K562 (cell line): ENCODE results near the gene ZSCAN1. TPM values are rescaled to one million over a fixed set of nuclear protein-coding genes. Genes with fewer than 3 reads are reported as not detected.

ENCODE experiments used
- ATAC-seq: fragments of 200-7000 bp; cut with Tn5 transposase; 3 replicates; pipeline ENCODE4 v1.9.1; 2020; ENCODE audit warnings: moderate library complexity
- BruUV-seq: library from RNA; stranded (reverse); fragments of 400-500 nt; replicated peaks from 2 replicates; lab custom pipeline; 2021; lab: Mats Ljungman, UMichigan
- CTCF ChIA-PET: fragments of 300-600 bp; formaldehyde crosslinking; extraction: SDS; loops from one replicate; lab custom pipeline; 2021; ENCODE audit warnings: low intra/inter-chr PET ratio; lab: Yijun Ruan, JAX
- POLR2A ChIA-PET: fragments of 300-600, 350-650 bp; sonication (Branson Sonifier 250); formaldehyde crosslinking; extraction: SDS; loops from one replicate; lab custom pipeline; 2021; ENCODE audit warnings: antibody characterized with exemption, inconsistent platforms; lab: Yijun Ruan, JAX
- DNase-seq, 4 experiments: peaks; one replicate each; pipeline versions ENCODE4 v3.0.0 to v3.0.0-alpha.2; 2011 to 2018; ENCODE audit warnings: low spot score in 3 of 4, mixed read lengths in 3 of 4; ENCODE audit errors: extremely low read depth in 1 of 4
- FAIRE-seq: peaks from 2 replicates; lab custom pipeline; 2011; peaks lifted over from hg19 to GRCh38; lab: Jason Lieb, UNC
- H2AFZ ChIP-seq: 2 replicates; pipeline ENCODE4 v1.6.0; 2011; ENCODE audit warnings: low read depth, low read length, control low read depth, inconsistent platforms
- H3K27ac ChIP-seq: fragments of 200-600 bp; 3 replicates; pipeline ENCODE4 v1.8.0; 2011; ENCODE audit warnings: low read depth, mild to moderate bottlenecking, control low read depth, inconsistent platforms, low read length, moderate library complexity, mixed read lengths; ENCODE audit errors: extremely low read depth
- H3K27me3 ChIP-seq, 2 experiments: fragments of 300-600 bp in 1 of 2; 2 replicates in 1 of 2; 3 replicates in 1 of 2; pipeline versions ENCODE4 v1.6.0 to v1.8.0; 2011; ENCODE audit warnings: inconsistent platforms in 2 of 2, low read length in 2 of 2, mild to moderate bottlenecking in 1 of 2, mixed read lengths in 1 of 2, moderate library complexity in 1 of 2; ENCODE audit not compliant: control insufficient read depth in 2 of 2, insufficient read depth in 2 of 2
- H3K36me3 ChIP-seq: fragments of 300-600 bp; 3 replicates; pipeline ENCODE4 v1.8.0; 2011; ENCODE audit warnings: mild to moderate bottlenecking, low read length, inconsistent platforms; ENCODE audit not compliant: control insufficient read depth, insufficient read depth
- H3K4me1 ChIP-seq, 2 experiments: fragments of 200-600 bp in 1 of 2; replicated peaks in 1 of 2; 2 replicates in 1 of 2; 3 replicates in 1 of 2; pipeline versions ENCODE4 v1.5.1 to v1.8.0; 2011; ENCODE audit warnings: inconsistent platforms in 2 of 2, low read length in 2 of 2, mild to moderate bottlenecking in 1 of 2, mixed read lengths in 1 of 2, moderate library complexity in 1 of 2; ENCODE audit not compliant: control insufficient read depth in 2 of 2, insufficient read depth in 2 of 2
- H3K4me2 ChIP-seq: 2 replicates; pipeline ENCODE4 v1.6.1; 2011; ENCODE audit warnings: low read length, control low read depth, inconsistent platforms, mixed read lengths; ENCODE audit not compliant: insufficient read depth
- H3K4me3 ChIP-seq: fragments of 200-600 bp; sonication (generic), shearing (Covaris generic); 2 replicates; pipeline ENCODE4 v1.5.1; 2016; ENCODE audit warnings: control low read depth, inconsistent platforms
- H3K79me2 ChIP-seq: fragments of 200-600 bp; 3 replicates; pipeline ENCODE4 v1.8.0; 2011; ENCODE audit warnings: low read length, inconsistent platforms; ENCODE audit not compliant: control insufficient read depth, insufficient read depth
- H3K9ac ChIP-seq, 2 experiments: 2 replicates each; pipeline versions ENCODE4 v1.6.0 to v1.6.1; 2011; ENCODE audit warnings: low read depth in 2 of 2, low read length in 2 of 2, control low read depth in 1 of 2, inconsistent platforms in 1 of 2, mild to moderate bottlenecking in 1 of 2, mixed read lengths in 1 of 2; ENCODE audit not compliant: insufficient read depth in 1 of 2
- H3K9me1 ChIP-seq: one replicate; pipeline ENCODE4 v1.6.0; 2011; ENCODE audit warnings: inconsistent platforms, mild to moderate bottlenecking, low read length, moderate library complexity; ENCODE audit not compliant: control insufficient read depth, insufficient read depth
- H3K9me3 ChIP-seq: replicated peaks from 2 replicates; pipeline ENCODE4 v1.5.1; 2011; ENCODE audit warnings: low read depth, low read length, inconsistent platforms; ENCODE audit not compliant: control insufficient read depth, insufficient read depth
- H4K20me1 ChIP-seq: replicated peaks from 2 replicates; pipeline ENCODE4 v1.6.1; 2011; ENCODE audit warnings: low read length, inconsistent platforms, mixed read lengths; ENCODE audit not compliant: control insufficient read depth, insufficient read depth
- HNRNPUL1 ChIP-seq: fragments of 200-400 bp; formaldehyde crosslinking; IDR thresholded peaks from 2 replicates; pipeline ENCODE4 v1.6.1; 2017; ENCODE audit warnings: low read length
- MTA3 ChIP-seq: fragments of 450-650 bp; formaldehyde crosslinking; IDR thresholded peaks from 2 replicates; pipeline ENCODE4 v1.6.1; 2017; ENCODE audit warnings: mild to moderate bottlenecking, borderline replicate concordance
- SRSF1 ChIP-seq: fragments of 200-400 bp; formaldehyde crosslinking; IDR thresholded peaks from 2 replicates; pipeline ENCODE4 v1.6.1; 2017; ENCODE audit warnings: mild to moderate bottlenecking, low read depth, low read length, moderate library complexity
- ZNF280B ChIP-seq: fragments of 250-450 bp; sonication (Bioruptor Pico); IDR thresholded peaks from 2 replicates; pipeline ENCODE4 v1.5.1; 2021; ENCODE audit warnings: mild to moderate bottlenecking
- WGBS: fragments of 100-300 bp; shearing (Covaris generic); methylation state at CpG from one replicate; pipeline ENCODE4 v1.1.6; 2016; ENCODE audit warnings: low coverage, mixed read lengths; ENCODE audit not compliant: insufficient coverage; ENCODE audit errors: missing lambda C conversion rate; 5-methylcytosine and 5-hydroxymethylcytosine counted together
- in situ Hi-C: fragments of 300-500 bp; cut with MboI; formaldehyde crosslinking; loops from 4 replicates; pipeline ENCODE4 v1.15.0; 2018; ENCODE audit warnings: inconsistent platforms, mixed read lengths
- intact Hi-C: fragments of 100-400 bp; cut with micrococcal nuclease; formaldehyde crosslinking; loops from 2 replicates; pipeline ENCODE4 v1.14.2; 2022
- polyA plus RNA-seq, 8 experiments: library from polyadenylated mRNA; depleted of rRNA in 4 of 8; stranded (reverse) in 5 of 8; unstranded in 3 of 8; fragments of >200 nt; fragmentation: Nextera tagmentation in 2 of 8; fragmentation: Illumina TruSeq in 1 of 8; extraction: Ambion mirVana in 2 of 8; extraction: Trizol in 1 of 8; gene quantifications; 2 replicates each; pipeline versions ENCODE4 v1.2.1 to v1.2.3, GENCODE V29; 2011 to 2014; ENCODE audit warnings: inconsistent platforms in 1 of 8, missing spikeins in 1 of 8
- total RNA-seq, 7 experiments: library from RNA; depleted of rRNA in 6 of 7; stranded (reverse); fragments of >200 nt in 6 of 7; fragmentation: Illumina TruSeq in 2 of 7; extraction: Trizol in 2 of 7; gene quantifications; 2 replicates each; pipeline versions ENCODE4 v1.2.1 to v1.2.3, GENCODE V29; 2011 to 2021; ENCODE audit warnings: low replicate concordance in 1 of 7

ZSCAN1 gene
- total and polyA plus RNA-seq, 9 of the 15 experiments (the other 6 are each of a cell fraction or from before 2014, with no cell fraction given): not detected

GRCh38 chr19:58020129-58020528 lies 13.7 kb upstream of the ZSCAN1 start:
- H3K36me3 ChIP-seq: no peaks in the 10 kb centered on the region
- no peaks in the 10 kb centered on the region for H3K9me3 ChIP-seq
- ChIA-PET POLR2A (no interaction called here), CTCF (no interaction called here)
- no TSS peak for BruUV-seq
- DNase-seq: no peak
- WGBS: 2% methylated on average over 7 of the region's 7 CpGs
- H4K20me1 ChIP-seq: no peaks in the 10 kb centered on the region
- no peak overlapping the region for H3K9ac ChIP-seq
- H3K27ac ChIP-seq: no peak overlapping the region
- no peak for TF ChIP-seq ZNF280B (CRISPR knock-in tag)
- TF ChIP-seq MTA3: no peak
- TF ChIP-seq HNRNPUL1: no peak
- TF ChIP-seq SRSF1: no peak
- intact Hi-C loops: no loop called here
- H3K27me3 ChIP-seq: no peaks in the 10 kb centered on the region
- no peak for ATAC-seq
- FAIRE-seq: no peak
- H3K4me3 ChIP-seq: no peak overlapping the region
- no peak overlapping the region for H3K4me2 ChIP-seq
- in situ Hi-C loops: loop anchor here (10.0 kb wide), 1 partner anchor 135 kb away; the partner anchor contains the start of gene ZNF329
- H3K4me1 ChIP-seq: no peaks in the 10 kb centered on the region
- H3K9me1 ChIP-seq: no peaks in the 10 kb centered on the region
- H3K79me2 ChIP-seq: no peaks in the 10 kb centered on the region
- no peak overlapping the region for H2AFZ ChIP-seq
